Mucosa of descending colon (tissue), 3 donors: ENCODE measurements around the gene CCDC167. TPM values are rescaled to one million over a fixed set of nuclear protein-coding genes. Genes with fewer than 3 reads are reported as not detected.

Experiments used
- ATAC-seq: fragments of 200-7000 bp; cut with Tn5 transposase; one replicate; pipeline ENCODE4 v1.9.1; 2020; ENCODE audit warnings: mild to moderate bottlenecking, moderate library complexity
- DNase-seq, 3 donors: peaks; one replicate each; pipeline ENCODE4 v3.0.0-alpha.2; 2020
- H3K36me3 ChIP-seq: fragments of 200-600 bp; one replicate; pipeline ENCODE4 v1.8.0; 2021; ENCODE audit warnings: low read depth, mild to moderate bottlenecking
- H3K4me1 ChIP-seq: fragments of 200-600 bp; one replicate; pipeline ENCODE4 v1.8.0; 2021; ENCODE audit warnings: low read depth, mild to moderate bottlenecking
- H3K4me3 ChIP-seq: fragments of 200-600 bp; one replicate; pipeline ENCODE4 v1.8.0; 2021; ENCODE audit warnings: mild to moderate bottlenecking
- H3K9me3 ChIP-seq: fragments of 200-600 bp; one replicate; pipeline ENCODE4 v1.8.0; 2021; ENCODE audit warnings: mild to moderate bottlenecking
- intact Hi-C, 2 donors: fragments of 100-400 bp; cut with DNase I in 1 of 2; cut with micrococcal nuclease in 1 of 2; formaldehyde crosslinking; loops; one replicate each; pipeline versions ENCODE4 v1.11.0 to v1.11.1; 2022; cut with DNase I, micrococcal nuclease
- total RNA-seq, 3 donors: library from RNA; stranded (reverse); fragmentation: NEBNext Ultra II Directional in 2 of 3; extraction: Animal tissue kit (Norgen Biotek cat#: 25700) in 2 of 3; gene quantifications; one replicate each; pipeline versions ENCODE4 v1.2.1 to v1.2.4, GENCODE V29; 2021 to 2023
- TF ChIP-seq, protein P1 (sequence below): fragments of 200-600 bp; IDR thresholded peaks from one replicate; pipeline ENCODE4 v1.8.0; 2022; ENCODE audit warnings: antibody characterized with exemption, mild to moderate bottlenecking
- donor health status: DM: no; HTN: no; CAD: no; lungs with moderate emphysema.
- donor health status: DM: no; HTN: no; CAD: no.
- donor health status: DM: no; HTN: yes; CAD: no.

CCDC167 gene
- total RNA-seq, 3 donors from 2014 or later: 5.4 to 13.4 (median 12.1) TPM

DNA sequence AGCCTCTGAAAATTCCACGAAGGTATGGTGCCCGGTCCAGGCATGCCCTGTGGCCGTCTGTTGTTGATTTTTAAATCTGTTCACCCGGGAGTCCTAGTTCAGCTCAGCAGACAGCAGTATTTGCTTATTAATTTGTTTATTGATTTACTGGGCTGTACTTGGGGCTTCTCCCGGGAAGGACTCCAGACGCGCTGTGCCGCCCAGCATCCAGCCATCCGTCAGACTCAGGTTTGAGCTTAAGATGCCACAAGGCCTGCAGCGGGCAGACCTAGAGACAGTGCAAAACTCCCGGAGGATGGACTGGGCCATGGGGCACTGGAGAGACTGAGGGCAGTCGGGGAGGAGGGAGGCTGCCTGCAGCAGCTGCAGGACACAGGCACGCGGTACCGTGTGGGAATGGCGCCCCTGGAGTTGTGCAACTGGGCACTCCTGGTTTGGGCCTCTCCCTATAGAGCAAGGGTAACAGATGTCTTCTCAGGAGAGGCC lies 17.3 kb upstream of the CCDC167 start:
- peaks cover 2% of the 10 kb centered on the region for H3K4me1 ChIP-seq
- intact Hi-C loops: no loop called here
- DNase-seq (peak in 1 of 3 donors; percentile 54), ATAC-seq (peak; percentile 7)
- no peak overlapping the region for H3K4me3 ChIP-seq
- TF ChIP-seq, protein P1, sequence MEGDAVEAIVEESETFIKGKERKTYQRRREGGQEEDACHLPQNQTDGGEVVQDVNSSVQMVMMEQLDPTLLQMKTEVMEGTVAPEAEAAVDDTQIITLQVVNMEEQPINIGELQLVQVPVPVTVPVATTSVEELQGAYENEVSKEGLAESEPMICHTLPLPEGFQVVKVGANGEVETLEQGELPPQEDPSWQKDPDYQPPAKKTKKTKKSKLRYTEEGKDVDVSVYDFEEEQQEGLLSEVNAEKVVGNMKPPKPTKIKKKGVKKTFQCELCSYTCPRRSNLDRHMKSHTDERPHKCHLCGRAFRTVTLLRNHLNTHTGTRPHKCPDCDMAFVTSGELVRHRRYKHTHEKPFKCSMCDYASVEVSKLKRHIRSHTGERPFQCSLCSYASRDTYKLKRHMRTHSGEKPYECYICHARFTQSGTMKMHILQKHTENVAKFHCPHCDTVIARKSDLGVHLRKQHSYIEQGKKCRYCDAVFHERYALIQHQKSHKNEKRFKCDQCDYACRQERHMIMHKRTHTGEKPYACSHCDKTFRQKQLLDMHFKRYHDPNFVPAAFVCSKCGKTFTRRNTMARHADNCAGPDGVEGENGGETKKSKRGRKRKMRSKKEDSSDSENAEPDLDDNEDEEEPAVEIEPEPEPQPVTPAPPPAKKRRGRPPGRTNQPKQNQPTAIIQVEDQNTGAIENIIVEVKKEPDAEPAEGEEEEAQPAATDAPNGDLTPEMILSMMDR: no peak
- H3K36me3 ChIP-seq: no peaks in the 10 kb centered on the region
- H3K9me3 ChIP-seq: no peaks in the 10 kb centered on the region

DNA sequence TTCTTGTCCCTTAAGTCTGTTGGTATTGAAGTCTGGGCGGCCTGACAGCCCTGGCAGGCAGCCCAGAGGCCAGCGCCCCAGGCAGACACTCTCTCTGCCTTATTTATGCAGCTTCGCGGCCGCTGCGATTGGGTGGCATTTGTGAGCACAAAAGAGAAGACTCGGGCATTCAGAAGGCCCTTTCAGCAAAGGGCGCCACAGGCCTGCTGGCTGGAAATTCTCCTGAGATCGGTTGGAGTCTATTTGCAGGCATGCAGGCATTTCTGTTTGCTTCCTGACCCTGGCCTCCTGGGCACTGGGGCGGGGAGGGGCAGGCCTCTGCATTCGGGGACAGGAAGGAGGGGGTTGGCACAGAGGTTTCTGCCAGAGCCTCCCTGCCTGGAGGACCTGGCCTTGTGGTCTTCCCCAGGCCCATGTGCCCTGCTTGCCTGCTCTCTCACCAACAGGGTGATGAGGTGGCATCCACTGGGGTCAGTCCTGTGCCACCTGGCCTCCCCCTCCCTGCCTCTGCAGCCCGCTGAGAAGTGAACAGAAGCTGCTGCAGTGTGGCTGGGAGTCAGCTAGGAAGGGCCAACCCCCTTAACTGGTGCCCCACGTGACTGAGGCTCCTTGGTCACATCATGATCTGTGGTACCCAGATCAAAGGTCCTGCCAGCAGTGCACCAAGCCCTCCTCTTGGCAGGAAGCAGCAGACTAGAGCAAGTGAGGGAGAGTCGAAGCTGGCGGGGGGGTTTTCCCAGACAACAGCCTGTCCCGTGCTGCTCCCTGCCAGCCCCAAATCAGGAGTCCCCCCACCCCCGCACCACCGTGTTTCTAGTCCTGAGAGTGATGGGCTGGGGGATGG lies 16.6 kb upstream of the CCDC167 start:
- DNase-seq: peak; percentile 59 to 82 (median 62)
- Histone ChIP-seq H3K4me1 (peaks cover 2% of the 10 kb centered on the region), H3K9me3 (no peaks in the 10 kb centered on the region), H3K4me3 (no peak overlapping the region), H3K36me3 (no peaks in the 10 kb centered on the region)
- TF ChIP-seq, protein P1: no peak
- intact Hi-C loops: no loop called here
- peak; percentile 80 for ATAC-seq

DNA sequence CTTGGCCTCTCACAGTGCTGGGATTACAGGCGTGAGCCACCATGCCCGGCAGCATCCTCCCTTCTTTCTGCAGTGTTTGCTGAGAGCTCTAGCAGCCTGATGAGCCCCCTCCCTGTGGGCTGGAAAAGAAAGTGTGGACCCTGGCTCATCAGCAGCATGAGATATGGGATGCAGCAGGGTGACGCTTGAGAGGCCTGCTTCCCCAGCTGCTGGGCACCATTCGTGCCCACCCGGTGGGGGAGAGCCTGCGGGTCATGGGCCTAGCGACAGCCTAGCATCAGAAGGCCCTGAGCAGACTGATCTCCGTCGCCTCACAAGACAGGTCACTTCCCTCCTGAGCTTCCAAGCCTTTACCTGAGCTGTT lies 16.0 kb upstream of the CCDC167 start:
- peaks cover 2% of the 10 kb centered on the region for H3K4me1 ChIP-seq
- no peaks in the 10 kb centered on the region for H3K9me3 ChIP-seq
- ATAC-seq (no peak), DNase-seq (no peak)
- TF ChIP-seq, protein P1: no peak
- no peak overlapping the region for H3K4me3 ChIP-seq
- intact Hi-C loops: no loop called here
- H3K36me3 ChIP-seq: no peaks in the 10 kb centered on the region

DNA sequence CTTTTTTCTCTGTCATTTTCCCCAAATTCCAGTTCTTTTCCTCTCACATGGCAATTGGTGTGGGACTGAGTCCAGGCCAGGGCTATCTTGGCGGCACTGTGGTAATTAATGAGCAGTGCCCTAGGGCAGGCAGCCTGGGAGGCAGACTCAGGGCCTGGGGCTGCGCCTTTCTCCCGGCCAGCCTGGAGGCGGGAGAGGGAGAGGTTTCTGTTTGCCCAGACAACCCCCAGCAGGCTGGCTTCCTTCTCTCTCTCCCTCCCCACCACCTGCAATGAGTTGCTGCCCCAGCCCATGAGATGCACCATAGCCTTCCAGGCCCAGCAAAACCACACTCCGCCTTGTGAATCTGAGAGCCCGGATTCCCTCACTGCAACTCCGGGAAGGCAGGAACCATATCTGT lies 15.1 kb upstream of the CCDC167 start:
- H3K4me1 ChIP-seq: peaks cover 2% of the 10 kb centered on the region
- H3K9me3 ChIP-seq: no peaks in the 10 kb centered on the region
- ATAC-seq (no peak), DNase-seq (no peak)
- TF ChIP-seq, protein P1: no peak
- no peaks in the 10 kb centered on the region for H3K36me3 ChIP-seq
- no peak overlapping the region for H3K4me3 ChIP-seq
- intact Hi-C loops: no loop called here

DNA sequence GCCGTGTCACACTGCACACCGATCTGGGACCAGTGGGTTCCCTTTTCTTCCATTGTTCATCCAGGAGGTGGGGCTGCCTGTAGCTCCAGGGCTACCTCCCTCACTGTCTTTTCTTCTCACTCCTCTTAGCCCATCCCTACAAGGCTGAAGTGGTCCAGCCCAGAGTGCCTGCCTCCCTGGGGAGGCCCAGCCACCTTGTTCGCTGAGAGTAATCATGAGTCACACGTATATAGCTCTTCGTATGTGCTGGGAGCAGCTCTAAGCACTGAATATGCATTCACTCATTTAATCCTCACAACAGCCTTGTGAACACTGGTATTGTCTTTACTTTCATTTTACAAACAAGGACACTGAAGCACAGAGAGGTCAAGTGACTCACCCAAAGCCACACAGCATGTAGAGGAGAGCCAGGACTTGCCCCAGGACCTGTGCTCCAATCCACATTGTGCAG lies 14.7 kb upstream of the CCDC167 start:
- H3K4me1 ChIP-seq: peaks cover 2% of the 10 kb centered on the region
- ATAC-seq: no peak
- intact Hi-C loops: no loop called here
- H3K4me3 ChIP-seq: no peak overlapping the region
- TF ChIP-seq, protein P1: no peak
- no peak for DNase-seq
- H3K36me3 ChIP-seq: no peaks in the 10 kb centered on the region
- H3K9me3 ChIP-seq: no peaks in the 10 kb centered on the region
